PFSK-1 (cell line): ENCODE measurements around the gene PRELID3B.

Experiments used
- FOXP2 ChIP-seq: optimal IDR thresholded peaks from 2 replicates; pipeline ENCODE3; 2011; ENCODE audit warnings: borderline replicate concordance, control low read depth, inconsistent platforms; ENCODE audit not compliant: insufficient read depth; ENCODE audit errors: extremely low read length, extremely low read depth
- POLR2AphosphoS5 ChIP-seq: IDR thresholded peaks from 2 replicates; pipeline ENCODE4 v1.6.1; 2012; ENCODE audit warnings: low read depth, mild to moderate bottlenecking, control low read depth, low read length, moderate library complexity
- TAF1 ChIP-seq: IDR thresholded peaks from 2 replicates; pipeline ENCODE4 v1.6.1; 2012; ENCODE audit warnings: low read length, control low read depth, borderline replicate concordance; ENCODE audit not compliant: insufficient read depth

GRCh38 chr20:59039233-59039632 lies 3.4 kb downstream of the PRELID3B start:
- TF ChIP-seq TAF1 (no peak), POLR2AphosphoS5 (no peak), FOXP2 (no peak)
